HepG2 (cell line): ENCODE measurements around the gene ELMOD3. TPM values are rescaled to one million over a fixed set of nuclear protein-coding genes. Genes with fewer than 3 reads are reported as not detected.
A peak's percentile ranks its signal among the peaks of the same experiment; 100 is the strongest.

ENCODE experiments used
- AFF4 ChIP-seq: sonication (generic); formaldehyde crosslinking; IDR thresholded peaks from 2 replicates; pipeline ENCODE4 v1.4.0; 2020; ENCODE audit warnings: missing genetic modification reagents
- CAMTA2 ChIP-seq: sonication (generic); formaldehyde crosslinking; IDR thresholded peaks from 2 replicates; pipeline ENCODE4 v1.4.0; 2020; ENCODE audit warnings: mild to moderate bottlenecking, missing genetic modification reagents, borderline replicate concordance
- DNMT3B ChIP-seq: conservative IDR thresholded peaks from 2 replicates; pipeline ENCODE4 v1.6.1; 2016; ENCODE audit warnings: missing biosample characterization, control low read depth
- HIC2 ChIP-seq: sonication (generic); formaldehyde crosslinking; IDR thresholded peaks from 2 replicates; pipeline ENCODE4 v1.9.0; 2022; ENCODE audit warnings: low read depth, missing genetic modification reagents
- HOXA7 ChIP-seq: sonication (generic); formaldehyde crosslinking; IDR thresholded peaks from 2 replicates; pipeline ENCODE4 v1.8.1; 2022; ENCODE audit warnings: mild to moderate bottlenecking, missing genetic modification reagents, moderate library complexity
- IRX3 ChIP-seq: sonication (generic); formaldehyde crosslinking; IDR thresholded peaks from 2 replicates; pipeline ENCODE4 v1.8.1; 2023; ENCODE audit warnings: mild to moderate bottlenecking, low read depth, missing genetic modification reagents, borderline replicate concordance
- LBX2 ChIP-seq: sonication (generic); formaldehyde crosslinking; IDR thresholded peaks from 2 replicates; pipeline ENCODE4 v1.5.0; 2020; ENCODE audit warnings: missing genetic modification reagents, mild to moderate bottlenecking, borderline replicate concordance
- RBM39 ChIP-seq: fragments of 200-400 bp; formaldehyde crosslinking; IDR thresholded peaks from one replicate; pipeline ENCODE4 v1.6.1; 2018; ENCODE audit warnings: antibody characterized with exemption, mild to moderate bottlenecking, low read depth, low read length; ENCODE audit not compliant: poor library complexity, severe bottlenecking
- ZNF383 ChIP-seq: sonication (generic); formaldehyde crosslinking; IDR thresholded peaks from 2 replicates; pipeline ENCODE4 v1.4.0; 2020; ENCODE audit warnings: missing genetic modification reagents, mild to moderate bottlenecking, borderline replicate concordance
- ZSCAN30 ChIP-seq: sonication (generic); formaldehyde crosslinking; IDR thresholded peaks from 2 replicates; pipeline ENCODE4 v1.5.0; 2020; ENCODE audit warnings: mild to moderate bottlenecking, missing genetic modification reagents
- polyA plus RNA-seq, 8 experiments: library from polyadenylated mRNA; depleted of rRNA in 3 of 8; stranded (reverse) in 7 of 8; unstranded in 1 of 8; fragments of >200 nt; fragmentation: Illumina TruSeq in 4 of 8; extraction: Trizol in 4 of 8; gene quantifications; 2 replicates each; pipeline versions ENCODE4 v1.2.1 to v1.2.3, GENCODE V29; 2011 to 2016; ENCODE audit warnings: low read depth in 4 of 8, missing spikeins in 1 of 8, mixed read lengths in 1 of 8; ENCODE audit not compliant: insufficient read depth in 1 of 8
- total RNA-seq, 5 experiments: library from RNA; depleted of rRNA; stranded (reverse); fragments of >200 nt; fragmentation: Illumina TruSeq; extraction: Trizol; gene quantifications; 2 replicates each; pipeline ENCODE4 v1.2.3, GENCODE V29; 2016; ENCODE audit warnings: low read depth in 1 of 5
- TF ChIP-seq, protein P1 (sequence below): IDR thresholded peaks from 2 replicates; pipeline ENCODE4 v1.6.1; 2016; ENCODE audit warnings: low read depth
- TF ChIP-seq, protein P2 (sequence below): sonication (generic); formaldehyde crosslinking; IDR thresholded peaks from 2 replicates; pipeline ENCODE4 v1.4.0; 2020; ENCODE audit warnings: low read depth, missing genetic modification reagents

The ELMOD3 gene
- total and polyA plus RNA-seq, 2 of the 13 experiments (the other 11 are each of a cell fraction or from before 2014, with no cell fraction given): 13.3 to 19.5 TPM

- TF ChIP-seq HOXA7 (no peak), ZNF383 (CRISPR knock-in tag) (0 out of 2 replicates have a peak, but pooled peaks have one; percentile 41), HIC2 (CRISPR knock-in tag) (peak; percentile 38; the same call in 1 of the 2 replicates), CAMTA2 (CRISPR knock-in tag) (no peak; the same call in 1 of the 2 replicates), DNMT3B (CRISPR knock-in tag) (peak; percentile 90; the same call in 1 of the 2 replicates), IRX3 (CRISPR knock-in tag) (peak; percentile 48; the same call in 1 of the 2 replicates), RBM39 (peak; percentile 94), AFF4 (CRISPR knock-in tag) (no peak; the same call in 1 of the 2 replicates), ZSCAN30 (CRISPR knock-in tag) (0 out of 2 replicates have a peak, but pooled peaks have one; percentile 74), LBX2 (CRISPR knock-in tag) (peak; percentile 89; the same call in 1 of the 2 replicates)
- TF ChIP-seq, protein P1, sequence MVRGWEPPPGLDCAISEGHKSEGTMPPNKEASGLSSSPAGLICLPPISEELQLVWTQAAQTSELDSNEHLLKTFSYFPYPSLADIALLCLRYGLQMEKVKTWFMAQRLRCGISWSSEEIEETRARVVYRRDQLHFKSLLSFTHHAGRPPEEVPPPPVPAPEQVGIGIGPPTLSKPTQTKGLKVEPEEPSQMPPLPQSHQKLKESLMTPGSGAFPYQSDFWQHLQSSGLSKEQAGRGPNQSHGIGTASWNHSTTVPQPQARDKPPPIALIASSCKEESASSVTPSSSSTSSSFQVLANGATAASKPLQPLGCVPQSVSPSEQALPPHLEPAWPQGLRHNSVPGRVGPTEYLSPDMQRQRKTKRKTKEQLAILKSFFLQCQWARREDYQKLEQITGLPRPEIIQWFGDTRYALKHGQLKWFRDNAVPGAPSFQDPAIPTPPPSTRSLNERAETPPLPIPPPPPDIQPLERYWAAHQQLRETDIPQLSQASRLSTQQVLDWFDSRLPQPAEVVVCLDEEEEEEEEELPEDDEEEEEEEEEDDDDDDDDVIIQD (CRISPR knock-in tag): peak; percentile 46; the same call in 1 of the 2 replicates
- TF ChIP-seq, protein P2, sequence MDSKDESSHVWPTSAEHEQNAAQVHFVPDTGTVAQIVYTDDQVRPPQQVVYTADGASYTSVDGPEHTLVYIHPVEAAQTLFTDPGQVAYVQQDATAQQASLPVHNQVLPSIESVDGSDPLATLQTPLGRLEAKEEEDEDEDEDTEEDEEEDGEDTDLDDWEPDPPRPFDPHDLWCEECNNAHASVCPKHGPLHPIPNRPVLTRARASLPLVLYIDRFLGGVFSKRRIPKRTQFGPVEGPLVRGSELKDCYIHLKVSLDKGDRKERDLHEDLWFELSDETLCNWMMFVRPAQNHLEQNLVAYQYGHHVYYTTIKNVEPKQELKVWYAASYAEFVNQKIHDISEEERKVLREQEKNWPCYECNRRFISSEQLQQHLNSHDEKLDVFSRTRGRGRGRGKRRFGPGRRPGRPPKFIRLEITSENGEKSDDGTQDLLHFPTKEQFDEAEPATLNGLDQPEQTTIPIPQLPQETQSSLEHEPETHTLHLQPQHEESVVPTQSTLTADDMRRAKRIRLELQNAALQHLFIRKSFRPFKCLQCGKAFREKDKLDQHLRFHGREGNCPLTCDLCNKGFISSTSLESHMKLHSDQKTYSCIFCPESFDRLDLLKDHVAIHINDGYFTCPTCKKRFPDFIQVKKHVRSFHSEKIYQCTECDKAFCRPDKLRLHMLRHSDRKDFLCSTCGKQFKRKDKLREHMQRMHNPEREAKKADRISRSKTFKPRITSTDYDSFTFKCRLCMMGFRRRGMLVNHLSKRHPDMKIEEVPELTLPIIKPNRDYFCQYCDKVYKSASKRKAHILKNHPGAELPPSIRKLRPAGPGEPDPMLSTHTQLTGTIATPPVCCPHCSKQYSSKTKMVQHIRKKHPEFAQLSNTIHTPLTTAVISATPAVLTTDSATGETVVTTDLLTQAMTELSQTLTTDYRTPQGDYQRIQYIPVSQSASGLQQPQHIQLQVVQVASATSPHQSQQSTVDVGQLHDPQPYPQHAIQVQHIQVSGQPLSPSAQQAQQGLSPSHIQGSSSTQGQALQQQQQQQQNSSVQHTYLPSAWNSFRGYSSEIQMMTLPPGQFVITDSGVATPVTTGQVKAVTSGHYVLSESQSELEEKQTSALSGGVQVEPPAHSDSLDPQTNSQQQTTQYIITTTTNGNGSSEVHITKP: peak; percentile 80
Measured at GRCh38 chr2:85327822-85328617, 26.5 kb upstream of the ELMOD3 start, which contains the start of gene TGOLN2 (continued).
